ENCODE data around the gene PGGT1B. TPM values are rescaled to one million over a fixed set of nuclear protein-coding genes. Genes with fewer than 3 reads are reported as not detected.

Gene PGGT1B
- total and polyA plus RNA-seq, 2 of the 8 experiments (the other 6 are each of a cell fraction or from before 2014, with no cell fraction given) = 1.9 to 43.1 TPM

DNA sequence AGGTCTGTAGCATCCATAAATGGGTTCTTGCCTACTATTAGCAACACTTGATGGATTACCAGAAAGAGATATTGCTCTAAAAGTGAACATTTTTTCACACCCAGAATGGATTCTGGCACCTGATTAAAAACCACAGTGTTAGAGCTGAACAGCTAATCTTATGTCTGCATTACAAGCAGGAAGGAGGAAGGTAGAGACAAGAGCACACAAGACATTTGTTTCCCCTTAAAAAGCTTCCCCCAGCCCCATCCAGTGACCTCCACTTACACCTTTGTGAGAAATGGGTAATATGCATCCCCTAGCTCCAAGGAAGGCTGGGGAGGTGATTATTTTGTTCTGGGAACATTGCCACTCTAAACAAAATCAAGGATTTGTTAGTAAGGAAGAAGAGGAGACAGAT is 80.9 kb downstream of the PGGT1B start (continued):
- TF ChIP-seq, protein P1, sequence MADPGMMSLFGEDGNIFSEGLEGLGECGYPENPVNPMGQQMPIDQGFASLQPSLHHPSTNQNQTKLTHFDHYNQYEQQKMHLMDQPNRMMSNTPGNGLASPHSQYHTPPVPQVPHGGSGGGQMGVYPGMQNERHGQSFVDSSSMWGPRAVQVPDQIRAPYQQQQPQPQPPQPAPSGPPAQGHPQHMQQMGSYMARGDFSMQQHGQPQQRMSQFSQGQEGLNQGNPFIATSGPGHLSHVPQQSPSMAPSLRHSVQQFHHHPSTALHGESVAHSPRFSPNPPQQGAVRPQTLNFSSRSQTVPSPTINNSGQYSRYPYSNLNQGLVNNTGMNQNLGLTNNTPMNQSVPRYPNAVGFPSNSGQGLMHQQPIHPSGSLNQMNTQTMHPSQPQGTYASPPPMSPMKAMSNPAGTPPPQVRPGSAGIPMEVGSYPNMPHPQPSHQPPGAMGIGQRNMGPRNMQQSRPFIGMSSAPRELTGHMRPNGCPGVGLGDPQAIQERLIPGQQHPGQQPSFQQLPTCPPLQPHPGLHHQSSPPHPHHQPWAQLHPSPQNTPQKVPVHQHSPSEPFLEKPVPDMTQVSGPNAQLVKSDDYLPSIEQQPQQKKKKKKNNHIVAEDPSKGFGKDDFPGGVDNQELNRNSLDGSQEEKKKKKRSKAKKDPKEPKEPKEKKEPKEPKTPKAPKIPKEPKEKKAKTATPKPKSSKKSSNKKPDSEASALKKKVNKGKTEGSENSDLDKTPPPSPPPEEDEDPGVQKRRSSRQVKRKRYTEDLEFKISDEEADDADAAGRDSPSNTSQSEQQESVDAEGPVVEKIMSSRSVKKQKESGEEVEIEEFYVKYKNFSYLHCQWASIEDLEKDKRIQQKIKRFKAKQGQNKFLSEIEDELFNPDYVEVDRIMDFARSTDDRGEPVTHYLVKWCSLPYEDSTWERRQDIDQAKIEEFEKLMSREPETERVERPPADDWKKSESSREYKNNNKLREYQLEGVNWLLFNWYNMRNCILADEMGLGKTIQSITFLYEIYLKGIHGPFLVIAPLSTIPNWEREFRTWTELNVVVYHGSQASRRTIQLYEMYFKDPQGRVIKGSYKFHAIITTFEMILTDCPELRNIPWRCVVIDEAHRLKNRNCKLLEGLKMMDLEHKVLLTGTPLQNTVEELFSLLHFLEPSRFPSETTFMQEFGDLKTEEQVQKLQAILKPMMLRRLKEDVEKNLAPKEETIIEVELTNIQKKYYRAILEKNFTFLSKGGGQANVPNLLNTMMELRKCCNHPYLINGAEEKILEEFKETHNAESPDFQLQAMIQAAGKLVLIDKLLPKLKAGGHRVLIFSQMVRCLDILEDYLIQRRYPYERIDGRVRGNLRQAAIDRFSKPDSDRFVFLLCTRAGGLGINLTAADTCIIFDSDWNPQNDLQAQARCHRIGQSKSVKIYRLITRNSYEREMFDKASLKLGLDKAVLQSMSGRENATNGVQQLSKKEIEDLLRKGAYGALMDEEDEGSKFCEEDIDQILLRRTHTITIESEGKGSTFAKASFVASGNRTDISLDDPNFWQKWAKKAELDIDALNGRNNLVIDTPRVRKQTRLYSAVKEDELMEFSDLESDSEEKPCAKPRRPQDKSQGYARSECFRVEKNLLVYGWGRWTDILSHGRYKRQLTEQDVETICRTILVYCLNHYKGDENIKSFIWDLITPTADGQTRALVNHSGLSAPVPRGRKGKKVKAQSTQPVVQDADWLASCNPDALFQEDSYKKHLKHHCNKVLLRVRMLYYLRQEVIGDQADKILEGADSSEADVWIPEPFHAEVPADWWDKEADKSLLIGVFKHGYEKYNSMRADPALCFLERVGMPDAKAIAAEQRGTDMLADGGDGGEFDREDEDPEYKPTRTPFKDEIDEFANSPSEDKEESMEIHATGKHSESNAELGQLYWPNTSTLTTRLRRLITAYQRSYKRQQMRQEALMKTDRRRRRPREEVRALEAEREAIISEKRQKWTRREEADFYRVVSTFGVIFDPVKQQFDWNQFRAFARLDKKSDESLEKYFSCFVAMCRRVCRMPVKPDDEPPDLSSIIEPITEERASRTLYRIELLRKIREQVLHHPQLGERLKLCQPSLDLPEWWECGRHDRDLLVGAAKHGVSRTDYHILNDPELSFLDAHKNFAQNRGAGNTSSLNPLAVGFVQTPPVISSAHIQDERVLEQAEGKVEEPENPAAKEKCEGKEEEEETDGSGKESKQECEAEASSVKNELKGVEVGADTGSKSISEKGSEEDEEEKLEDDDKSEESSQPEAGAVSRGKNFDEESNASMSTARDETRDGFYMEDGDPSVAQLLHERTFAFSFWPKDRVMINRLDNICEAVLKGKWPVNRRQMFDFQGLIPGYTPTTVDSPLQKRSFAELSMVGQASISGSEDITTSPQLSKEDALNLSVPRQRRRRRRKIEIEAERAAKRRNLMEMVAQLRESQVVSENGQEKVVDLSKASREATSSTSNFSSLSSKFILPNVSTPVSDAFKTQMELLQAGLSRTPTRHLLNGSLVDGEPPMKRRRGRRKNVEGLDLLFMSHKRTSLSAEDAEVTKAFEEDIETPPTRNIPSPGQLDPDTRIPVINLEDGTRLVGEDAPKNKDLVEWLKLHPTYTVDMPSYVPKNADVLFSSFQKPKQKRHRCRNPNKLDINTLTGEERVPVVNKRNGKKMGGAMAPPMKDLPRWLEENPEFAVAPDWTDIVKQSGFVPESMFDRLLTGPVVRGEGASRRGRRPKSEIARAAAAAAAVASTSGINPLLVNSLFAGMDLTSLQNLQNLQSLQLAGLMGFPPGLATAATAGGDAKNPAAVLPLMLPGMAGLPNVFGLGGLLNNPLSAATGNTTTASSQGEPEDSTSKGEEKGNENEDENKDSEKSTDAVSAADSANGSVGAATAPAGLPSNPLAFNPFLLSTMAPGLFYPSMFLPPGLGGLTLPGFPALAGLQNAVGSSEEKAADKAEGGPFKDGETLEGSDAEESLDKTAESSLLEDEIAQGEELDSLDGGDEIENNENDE (IDR thresholded peaks at IDR 0.05; ENCODE audit: insufficient replicate concordance, low read length) = no peak
- TF ChIP-seq ATF2 (IDR thresholded peaks at IDR 0.05; ENCODE audit: low read length) (no peak), YY1 (IDR thresholded peaks at IDR 0.05; ENCODE audit: low read depth, low read length) (no peak), CBX5 (IDR thresholded peaks at IDR 0.05; ENCODE audit: low read depth, low read length) (no peak), BCL11A (IDR thresholded peaks at IDR 0.05; ENCODE audit: low read depth in 2 of 2, low read length in 2 of 2) (no peak), CHD2 (IDR thresholded peaks at IDR 0.05; ENCODE audit: low read length) (no peak), SIX5 (IDR thresholded peaks at IDR 0.05; ENCODE audit: low read depth, low read length) (no peak), RNF2 (IDR thresholded peaks at IDR 0.05; ENCODE audit: borderline replicate concordance, low read depth, low read length, missing control alignments, poor library complexity, severe bottlenecking) (no peak), CEBPB (IDR thresholded peaks at IDR 0.05; ENCODE audit: low read depth, low read length) (no peak), RFX5 (IDR thresholded peaks at IDR 0.05; ENCODE audit: borderline replicate concordance, low read depth, low read length) (no peak)

Measured in H1 (cell line).